ENCODE results near the gene CIAPIN1.

- no peak for TF ChIP-seq POLR2A (IDR thresholded peaks at IDR 0.05; ENCODE audit: low read length)
- no peak for TF ChIP-seq GATA1 (IDR thresholded peaks at IDR 0.05; ENCODE audit: low read depth, low read length)
Observed at GRCh38 chr16:57430955-57431354, 16.2 kb downstream of the CIAPIN1 start.
